MM.1S (cell line): Measurements from ENCODE around the gene NUTM1.

Source experiments
- EZH2phosphoT487 ChIP-seq: fragments of 300-600 bp; sonication (generic); IDR thresholded peaks from 2 replicates; pipeline ENCODE4 v1.6.1; 2018; ENCODE audit warnings: antibody characterized with exemption, low read length
- TF ChIP-seq, protein P1 (sequence below): fragments of 300-600 bp; sonication (generic); IDR thresholded peaks from 2 replicates; pipeline ENCODE4 v1.5.1; 2016; ENCODE audit warnings: antibody characterized with exemption, low read length, mixed read lengths

DNA sequence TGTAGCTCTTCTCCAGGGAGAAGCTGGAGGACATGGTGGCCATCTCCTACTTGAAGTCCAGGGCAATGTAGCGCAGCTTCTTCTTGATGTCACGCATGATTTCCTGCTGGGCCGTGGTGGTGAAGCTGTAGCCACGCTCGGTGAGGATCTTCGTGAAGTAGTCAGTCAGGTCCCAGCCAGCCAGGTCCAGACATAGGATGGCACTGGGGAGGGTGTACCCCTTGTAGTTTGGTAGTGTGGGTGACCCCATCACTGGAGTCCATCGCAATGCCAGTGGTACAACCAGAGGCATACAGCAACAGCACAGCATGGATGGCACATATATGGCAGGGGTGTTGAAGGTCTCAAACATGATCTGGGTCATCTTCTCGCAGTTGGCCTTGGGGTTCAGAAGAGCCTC, 30.8 kb downstream of the NUTM1 start:
- TF ChIP-seq, protein P1, sequence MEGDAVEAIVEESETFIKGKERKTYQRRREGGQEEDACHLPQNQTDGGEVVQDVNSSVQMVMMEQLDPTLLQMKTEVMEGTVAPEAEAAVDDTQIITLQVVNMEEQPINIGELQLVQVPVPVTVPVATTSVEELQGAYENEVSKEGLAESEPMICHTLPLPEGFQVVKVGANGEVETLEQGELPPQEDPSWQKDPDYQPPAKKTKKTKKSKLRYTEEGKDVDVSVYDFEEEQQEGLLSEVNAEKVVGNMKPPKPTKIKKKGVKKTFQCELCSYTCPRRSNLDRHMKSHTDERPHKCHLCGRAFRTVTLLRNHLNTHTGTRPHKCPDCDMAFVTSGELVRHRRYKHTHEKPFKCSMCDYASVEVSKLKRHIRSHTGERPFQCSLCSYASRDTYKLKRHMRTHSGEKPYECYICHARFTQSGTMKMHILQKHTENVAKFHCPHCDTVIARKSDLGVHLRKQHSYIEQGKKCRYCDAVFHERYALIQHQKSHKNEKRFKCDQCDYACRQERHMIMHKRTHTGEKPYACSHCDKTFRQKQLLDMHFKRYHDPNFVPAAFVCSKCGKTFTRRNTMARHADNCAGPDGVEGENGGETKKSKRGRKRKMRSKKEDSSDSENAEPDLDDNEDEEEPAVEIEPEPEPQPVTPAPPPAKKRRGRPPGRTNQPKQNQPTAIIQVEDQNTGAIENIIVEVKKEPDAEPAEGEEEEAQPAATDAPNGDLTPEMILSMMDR, result no peak
- TF ChIP-seq EZH2phosphoT487, result no peak
